NCI-H2107 (cell line): ENCODE data around the gene REN.

ENCODE experiments used
- DNase-seq: peaks from one replicate; lab custom pipeline; 2025; lab: John Stamatoyannopoulos, UW

Gene REN

GRCh38 chr1:204190212-204191211 is 24.4 kb upstream of the REN start:
- peak; percentile 53 for DNase-seq

- no peak for DNase-seq
Measured at GRCh38 chr1:204188959-204189639, 23.0 kb upstream of the REN start.

- DNase-seq, result no peak
Measured at GRCh38 chr1:204186597-204186996, 20.5 kb upstream of the REN start.

- DNase-seq, result no peak
Measured at GRCh38 chr1:204181116-204181515, 15.0 kb upstream of the REN start.

- DNase-seq, result no peak
Measured at GRCh38 chr1:204180133-204180532, 14.0 kb upstream of the REN start.

- DNase-seq, result no peak
Measured at GRCh38 chr1:204178487-204179281, 12.5 kb upstream of the REN start.

GRCh38 chr1:204177133-204177532 is 11.0 kb upstream of the REN start:
- no peak for DNase-seq

- no peak for DNase-seq
Measured at GRCh38 chr1:204176049-204176448, 9.9 kb upstream of the REN start.

GRCh38 chr1:204174958-204175357 is 8.8 kb upstream of the REN start:
- no peak for DNase-seq

GRCh38 chr1:204172404-204173029 is 6.4 kb upstream of the REN start:
- no peak for DNase-seq

GRCh38 chr1:204171751-204172178 is 5.6 kb upstream of the REN start:
- no peak for DNase-seq

- DNase-seq, result no peak
Measured at GRCh38 chr1:204170494-204171155, 4.5 kb upstream of the REN start.

- no peak for DNase-seq
Measured at GRCh38 chr1:204169858-204170257, 3.7 kb upstream of the REN start.

GRCh38 chr1:204167730-204168129 is 1.6 kb upstream of the REN start:
- DNase-seq, result no peak

- peak; percentile 75 for DNase-seq
Measured at GRCh38 chr1:204162494-204163074, 3.6 kb downstream of the REN start.

GRCh38 chr1:204161609-204162493 is 4.3 kb downstream of the REN start:
- DNase-seq, result no peak

- DNase-seq, result no peak
Measured at GRCh38 chr1:204157962-204158361, 8.2 kb downstream of the REN start.

GRCh38 chr1:204155881-204156280 is 10.3 kb downstream of the REN start:
- no peak for DNase-seq

- DNase-seq, result peak; percentile 49
Measured at GRCh38 chr1:204154568-204155255, 11.4 kb downstream of the REN start.
